KOPT-K1 (cell line): ENCODE data around the gene DAPK3.
A peak's percentile ranks its signal among the peaks of the same experiment; 100 is the strongest.
"Not testable (repeated sequence)": the region's sequence is repeated elsewhere in the genome, so short reads cannot be mapped to it uniquely, and the experiment has no call there.

Source experiments
- H3K27ac ChIP-seq: fragments of 200-600 bp; sonication (generic); 2 replicates; pipeline ENCODE4 v1.5.1; 2016; ENCODE audit warnings: antibody characterized with exemption, mild to moderate bottlenecking, low read depth, low read length; ENCODE audit not compliant: poor library complexity, severe bottlenecking
- H3K36me3 ChIP-seq: fragments of 200-600 bp; sonication (generic); 2 replicates; pipeline ENCODE4 v1.5.1; 2017; ENCODE audit warnings: antibody characterized with exemption, mild to moderate bottlenecking, low read length, moderate library complexity; ENCODE audit not compliant: insufficient read depth
- H3K9me3 ChIP-seq: fragments of 200-600 bp; sonication (generic); 2 replicates; pipeline ENCODE4 v1.5.1; 2017; ENCODE audit warnings: antibody characterized with exemption, low read length, mild to moderate bottlenecking; ENCODE audit not compliant: insufficient read depth, poor library complexity, severe bottlenecking

Gene DAPK3

DNA sequence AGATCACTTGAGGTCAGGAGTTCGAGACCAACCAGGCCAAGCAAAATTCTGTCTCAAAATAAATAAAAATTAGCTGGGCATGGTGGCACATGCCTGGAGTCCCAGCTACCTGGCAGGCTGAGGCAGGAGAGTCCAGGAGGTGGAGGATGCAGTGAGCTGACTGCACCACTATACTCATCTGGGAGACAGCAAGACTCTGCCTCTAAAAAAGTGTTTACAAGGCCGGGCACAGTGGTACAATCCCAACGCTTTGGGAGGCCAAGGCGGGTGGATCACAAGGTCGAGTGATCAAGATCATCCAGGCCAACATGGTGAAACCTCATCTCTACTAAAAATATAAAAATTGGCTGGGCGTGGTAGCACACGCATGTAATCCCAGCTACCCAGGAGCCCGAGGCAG, 4.2 kb upstream of the DAPK3 start:
- no peak overlapping the region for H3K27ac ChIP-seq
- peaks cover 53% of the 10 kb centered on the region for H3K36me3 ChIP-seq
- no peaks in the 10 kb centered on the region for H3K9me3 ChIP-seq

DNA sequence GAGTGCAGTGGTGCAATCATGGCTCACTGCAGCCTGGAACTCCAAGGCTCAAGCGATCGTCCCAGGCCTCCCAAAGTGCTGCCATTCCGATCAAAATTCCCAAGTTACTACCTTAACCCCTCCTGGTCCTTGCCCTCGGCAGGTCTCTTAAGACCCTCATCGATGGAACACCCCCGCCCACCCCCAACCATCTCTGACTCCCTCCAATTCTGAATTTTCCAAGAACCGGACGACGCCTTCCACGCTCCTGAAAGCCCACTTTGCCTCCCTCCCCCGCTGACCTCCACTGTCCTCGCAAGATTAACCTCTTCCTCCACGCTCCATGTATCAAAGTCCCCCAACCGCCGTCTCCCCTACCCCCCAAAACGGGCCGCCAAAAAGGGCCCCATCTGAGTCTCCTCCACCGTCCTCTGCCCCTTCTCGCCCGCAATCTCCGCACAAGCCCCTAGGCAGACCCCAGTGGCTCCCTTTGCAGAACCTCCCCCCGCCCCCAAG, 539 bp downstream of the DAPK3 start:
- no peaks in the 10 kb centered on the region for H3K9me3 ChIP-seq
- H3K27ac ChIP-seq: peak overlapping the region; percentile 63
- H3K36me3 ChIP-seq: peaks cover 46% of the 10 kb centered on the region

DNA sequence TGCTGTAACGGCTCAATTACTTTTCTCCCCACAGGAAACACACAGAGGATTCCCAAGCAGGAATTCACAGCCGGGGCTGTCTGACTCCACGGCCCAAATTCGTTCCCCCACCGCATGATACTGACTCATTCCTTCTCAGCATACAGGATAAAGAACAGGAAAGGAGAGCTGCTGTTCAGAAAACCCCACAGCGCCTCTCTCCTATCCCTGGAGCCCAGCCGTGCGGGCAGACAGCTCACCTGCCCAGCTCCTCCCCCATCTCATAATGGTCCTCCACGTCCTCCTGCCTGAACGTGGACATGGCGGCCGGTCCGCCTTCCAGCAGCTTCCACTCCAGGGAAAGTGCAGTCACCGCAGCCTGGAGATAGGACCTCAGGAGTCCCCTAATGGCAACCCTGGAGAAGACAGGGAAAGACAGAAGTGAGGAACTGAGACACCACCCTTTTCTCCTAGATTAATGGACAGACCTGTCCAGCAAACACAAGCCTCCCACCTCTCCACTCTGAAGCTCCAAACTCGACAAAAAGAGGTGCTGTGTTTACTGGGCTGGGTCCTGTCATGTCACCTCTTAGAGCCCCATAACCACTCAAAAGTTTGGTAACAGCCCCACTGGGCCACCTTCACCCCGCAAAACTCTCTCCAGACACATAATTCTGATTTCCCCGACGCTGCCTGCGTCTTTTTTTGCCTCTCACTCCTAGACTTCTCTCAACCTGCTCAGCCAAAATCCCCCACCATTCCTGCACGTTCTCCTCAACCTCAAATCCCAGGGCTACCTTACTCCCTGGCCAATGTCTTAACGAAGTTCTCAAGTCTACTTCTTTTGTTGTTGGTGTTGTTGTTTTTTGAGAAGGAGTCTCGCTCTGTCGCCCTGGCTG, 1.2 kb downstream of the DAPK3 start:
- H3K9me3 ChIP-seq: no peaks in the 10 kb centered on the region
- peak overlapping the region; percentile 63 for H3K27ac ChIP-seq
- H3K36me3 ChIP-seq: peaks cover 40% of the 10 kb centered on the region; the same call in 1 of the 2 replicates

DNA sequence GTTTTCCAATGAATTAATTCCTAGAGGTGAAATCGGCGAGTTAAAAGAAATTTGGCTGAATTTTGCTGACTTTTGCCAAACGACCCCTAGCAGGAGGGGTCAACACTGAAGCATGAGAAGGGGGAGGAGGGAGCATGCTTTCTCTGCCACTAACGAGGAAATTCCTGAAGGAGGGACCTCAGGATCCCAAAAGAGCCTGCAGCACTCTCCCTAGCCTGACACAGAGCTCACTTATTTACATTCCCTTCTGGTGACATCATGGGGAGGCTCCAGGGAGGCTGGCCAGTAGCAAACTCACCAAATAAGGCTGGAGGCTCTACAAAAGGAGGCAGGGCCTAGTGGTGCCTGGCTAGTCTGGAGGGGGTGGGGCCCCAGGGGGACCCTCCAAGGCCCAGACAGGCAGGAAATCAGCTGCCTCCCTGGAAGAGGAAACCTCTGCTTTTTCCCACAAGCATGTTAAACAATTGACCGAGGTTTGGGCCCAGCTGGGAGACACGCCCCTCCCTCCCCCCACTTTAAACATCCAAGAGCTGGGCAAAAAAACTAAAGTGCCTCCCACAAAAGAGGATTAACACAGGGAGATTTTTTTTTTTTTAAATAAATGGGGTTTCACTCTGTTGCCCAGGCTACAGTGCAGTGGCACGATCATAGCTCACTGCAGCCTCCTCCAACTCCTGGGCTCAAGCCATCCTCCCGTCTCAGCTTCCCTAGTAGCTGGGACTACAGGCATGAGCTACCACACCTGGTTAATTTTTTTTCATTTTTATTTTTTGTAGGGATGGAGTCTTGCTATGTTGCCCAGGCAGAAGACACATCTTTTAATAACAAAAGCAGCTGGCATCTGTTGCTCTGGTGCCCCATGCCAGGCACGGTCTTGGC, 2.1 kb downstream of the DAPK3 start:
- H3K36me3 ChIP-seq: peaks cover 45% of the 10 kb centered on the region
- H3K9me3 ChIP-seq: no peaks in the 10 kb centered on the region
- no peak overlapping the region for H3K27ac ChIP-seq

DNA sequence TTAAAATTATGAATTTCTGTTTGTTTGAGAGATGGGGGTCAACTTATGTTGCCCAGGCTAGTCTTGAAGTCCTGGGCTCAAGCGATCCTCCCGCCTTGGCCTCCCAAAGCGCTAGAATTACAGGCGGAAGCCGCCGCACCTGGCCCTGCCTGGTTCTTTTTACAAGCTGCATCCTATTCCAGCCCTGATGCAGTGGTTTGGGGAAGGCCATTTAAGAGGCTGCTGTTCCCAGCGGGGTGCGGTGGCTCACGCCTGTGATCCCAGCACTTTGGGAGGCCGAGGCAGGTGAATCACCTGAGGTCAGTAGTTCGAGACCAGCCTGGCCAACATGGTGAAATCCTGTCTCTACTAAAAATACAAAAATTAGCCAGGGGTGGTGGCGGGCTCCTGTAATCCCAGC, 2.9 kb downstream of the DAPK3 start:
- H3K9me3 ChIP-seq, H3K27ac ChIP-seq: not testable (repeated sequence)
- H3K36me3 ChIP-seq: peaks cover 53% of the 10 kb centered on the region

DNA sequence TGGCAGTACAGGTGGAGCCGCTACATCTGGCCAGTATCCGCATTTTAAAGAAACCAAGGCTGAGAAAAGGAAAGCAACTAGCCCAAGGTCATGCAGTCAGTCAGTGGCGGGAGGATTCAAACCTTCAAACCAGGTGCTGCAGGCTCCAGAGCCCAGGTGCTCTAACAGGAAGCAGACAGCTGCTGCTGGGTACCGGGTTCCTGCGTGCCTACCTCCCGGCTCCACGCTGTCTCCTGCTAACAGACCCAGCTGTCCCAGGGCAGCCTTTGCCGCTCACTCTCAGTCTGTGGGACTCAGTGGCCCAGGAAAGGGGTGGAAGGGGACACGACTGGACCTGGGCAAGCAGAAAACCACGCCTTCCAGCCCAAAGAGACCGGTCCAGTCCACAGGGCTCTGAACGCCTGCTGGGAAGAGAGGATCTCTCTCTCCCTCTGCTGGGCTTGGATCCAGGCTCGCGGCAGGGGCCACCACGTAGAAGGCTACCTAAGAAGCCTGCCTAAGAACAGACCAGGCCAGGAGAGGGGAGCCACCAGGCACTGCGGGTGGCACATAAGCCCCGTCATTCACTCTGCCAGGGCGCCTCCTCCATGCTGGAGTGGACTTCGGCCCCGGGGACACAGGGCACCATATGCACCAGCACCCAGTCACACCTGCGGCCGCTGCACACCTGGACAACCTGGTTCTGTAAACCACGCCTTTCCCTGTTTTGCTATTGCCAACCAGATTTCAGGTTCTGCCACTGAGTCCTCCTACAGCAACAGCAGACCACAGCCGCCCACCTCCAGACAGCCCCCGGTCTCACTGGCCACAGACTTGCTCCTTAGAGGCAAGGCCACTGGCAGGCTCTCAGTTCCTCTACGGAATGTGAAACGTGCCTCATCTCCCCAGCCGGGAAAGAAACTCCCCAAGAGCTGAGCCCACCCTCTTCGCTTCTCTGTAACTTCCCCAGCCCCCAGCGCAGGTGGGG, 4.6 kb downstream of the DAPK3 start:
- peaks cover 69% of the 10 kb centered on the region for H3K36me3 ChIP-seq
- H3K27ac ChIP-seq: no peak overlapping the region
- H3K9me3 ChIP-seq: no peaks in the 10 kb centered on the region

DNA sequence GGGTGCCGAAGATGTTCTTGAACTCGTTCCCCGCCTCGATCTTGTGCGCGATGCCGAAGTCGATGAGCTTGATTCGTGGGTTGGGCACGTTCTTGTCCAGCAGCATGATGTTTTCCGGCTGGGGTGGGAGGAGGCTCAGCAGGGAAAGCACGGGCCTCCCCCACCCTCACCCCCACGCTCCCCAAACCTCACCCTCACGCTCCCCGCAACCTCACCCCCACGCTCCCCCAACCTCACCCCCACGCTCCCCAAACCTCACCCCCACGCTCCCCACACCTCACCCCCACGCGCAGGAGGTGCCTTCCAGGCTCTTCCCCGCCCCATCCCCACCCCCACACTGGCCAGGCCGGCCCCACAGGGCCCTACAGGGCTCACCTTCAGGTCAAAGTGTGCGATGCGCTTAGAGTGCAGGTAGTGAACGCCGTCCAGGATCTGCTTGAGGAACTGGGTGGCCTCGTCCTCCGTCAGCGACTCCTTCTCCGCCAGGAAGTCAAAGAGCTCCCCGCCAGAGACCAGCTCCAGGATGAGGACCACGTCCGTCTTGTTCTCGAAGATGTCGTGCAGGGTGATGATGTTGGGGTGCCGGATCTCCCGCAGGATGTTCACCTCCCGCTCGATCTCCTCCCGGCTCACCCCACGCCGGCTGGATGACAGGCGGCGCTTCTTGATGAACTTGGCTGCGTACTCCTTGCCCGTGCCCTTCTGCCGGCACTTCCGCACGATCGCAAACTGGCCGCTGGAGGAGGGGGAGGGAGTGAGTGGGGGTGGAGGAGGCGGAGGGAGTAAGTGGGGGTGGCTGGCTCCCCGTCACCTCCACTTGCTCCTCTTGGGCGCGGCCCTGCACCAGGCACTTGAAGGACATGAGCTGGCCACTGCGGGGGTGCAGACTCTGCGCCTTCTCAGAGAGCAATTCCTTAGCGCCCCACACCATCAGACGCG, 6.4 kb downstream of the DAPK3 start:
- peaks cover 85% of the 10 kb centered on the region for H3K36me3 ChIP-seq

DNA sequence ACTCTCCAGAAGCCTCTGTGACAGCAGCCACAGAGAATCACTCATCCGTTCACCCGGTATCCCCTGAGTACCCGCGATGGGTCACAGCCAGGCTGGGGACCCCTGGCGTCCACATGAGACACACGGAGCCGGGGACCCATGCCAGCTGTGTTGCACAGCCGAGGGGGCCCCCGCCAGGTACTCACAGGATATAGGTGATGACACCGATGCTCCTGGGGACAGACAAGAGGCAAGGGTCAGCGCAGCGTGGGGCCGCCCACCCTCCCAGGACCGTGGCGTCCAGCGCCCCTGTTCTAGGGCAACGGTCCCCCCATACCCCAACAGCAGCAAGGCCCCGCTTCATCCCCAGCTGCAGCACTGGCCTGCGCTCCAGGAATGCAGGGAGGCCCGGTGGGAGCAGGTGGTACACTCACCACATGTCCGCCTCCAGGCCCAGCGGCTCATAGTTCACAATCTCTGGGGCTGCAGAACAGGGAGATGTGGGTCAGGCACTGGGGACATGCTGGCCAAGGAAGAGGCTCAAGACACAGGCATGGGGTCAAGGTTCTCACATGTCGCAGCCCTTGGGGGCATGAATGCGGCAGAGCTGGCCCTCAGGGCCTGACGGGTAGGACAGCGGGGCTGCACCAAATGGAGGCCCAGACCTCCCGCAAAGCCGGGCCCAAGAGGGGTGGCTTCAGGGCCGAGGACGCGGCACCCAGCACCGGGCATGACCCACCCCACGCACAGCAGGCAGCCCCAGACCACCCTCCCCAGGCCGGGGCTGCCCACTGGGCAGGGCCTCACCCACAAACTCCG, 7.2 kb downstream of the DAPK3 start:
- H3K9me3 ChIP-seq: no peaks in the 10 kb centered on the region
- H3K27ac ChIP-seq: no peak overlapping the region
- peaks cover 85% of the 10 kb centered on the region for H3K36me3 ChIP-seq

More for the DNA sequence above, 6.4 kb downstream of the DAPK3 start:
- H3K27ac ChIP-seq: no peak overlapping the region
- H3K9me3 ChIP-seq: no peaks in the 10 kb centered on the region

DNA sequence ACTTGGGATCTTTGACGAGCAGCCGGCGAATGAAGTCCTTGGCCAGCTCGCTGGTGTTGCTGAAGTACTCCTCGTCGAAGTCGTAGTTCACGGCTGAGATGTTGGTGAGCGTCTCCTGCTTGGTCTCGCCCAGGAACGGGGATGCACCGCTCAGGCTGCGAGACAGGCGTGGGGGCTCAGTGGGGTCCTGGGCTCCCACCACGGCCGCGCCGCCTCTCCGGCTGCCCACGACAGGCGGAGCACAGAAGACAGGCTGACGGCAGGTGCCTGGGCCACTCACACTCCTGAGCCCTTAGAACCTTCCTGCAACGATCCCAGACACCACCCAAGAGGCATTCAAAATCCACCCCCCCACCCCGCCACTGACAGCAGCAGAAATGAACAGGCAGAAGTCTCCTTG, 9.9 kb downstream of the DAPK3 start:
- Histone ChIP-seq H3K36me3 (peaks cover 78% of the 10 kb centered on the region), H3K27ac (no peak overlapping the region), H3K9me3 (no peaks in the 10 kb centered on the region)

DNA sequence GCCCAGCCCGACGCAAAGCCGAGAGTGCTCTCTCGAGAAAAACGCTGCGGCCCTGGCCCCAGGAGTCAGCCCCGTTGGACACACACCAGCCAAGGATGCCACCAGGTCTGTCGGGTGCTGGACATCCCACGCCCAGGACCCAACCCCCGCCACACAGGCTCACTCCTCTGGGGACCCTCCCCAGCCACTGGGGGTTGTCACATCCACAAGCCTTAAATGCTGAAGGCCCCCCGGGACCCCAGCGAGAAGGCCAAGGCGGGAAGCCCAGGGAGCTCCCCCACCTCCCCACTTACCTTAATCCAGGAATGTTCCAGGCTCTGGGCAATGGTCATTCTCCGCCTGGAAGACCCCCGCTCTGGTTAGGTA, 11.2 kb downstream of the DAPK3 start:
- no peaks in the 10 kb centered on the region for H3K9me3 ChIP-seq
- no peak overlapping the region for H3K27ac ChIP-seq
- peaks cover 72% of the 10 kb centered on the region for H3K36me3 ChIP-seq

DNA sequence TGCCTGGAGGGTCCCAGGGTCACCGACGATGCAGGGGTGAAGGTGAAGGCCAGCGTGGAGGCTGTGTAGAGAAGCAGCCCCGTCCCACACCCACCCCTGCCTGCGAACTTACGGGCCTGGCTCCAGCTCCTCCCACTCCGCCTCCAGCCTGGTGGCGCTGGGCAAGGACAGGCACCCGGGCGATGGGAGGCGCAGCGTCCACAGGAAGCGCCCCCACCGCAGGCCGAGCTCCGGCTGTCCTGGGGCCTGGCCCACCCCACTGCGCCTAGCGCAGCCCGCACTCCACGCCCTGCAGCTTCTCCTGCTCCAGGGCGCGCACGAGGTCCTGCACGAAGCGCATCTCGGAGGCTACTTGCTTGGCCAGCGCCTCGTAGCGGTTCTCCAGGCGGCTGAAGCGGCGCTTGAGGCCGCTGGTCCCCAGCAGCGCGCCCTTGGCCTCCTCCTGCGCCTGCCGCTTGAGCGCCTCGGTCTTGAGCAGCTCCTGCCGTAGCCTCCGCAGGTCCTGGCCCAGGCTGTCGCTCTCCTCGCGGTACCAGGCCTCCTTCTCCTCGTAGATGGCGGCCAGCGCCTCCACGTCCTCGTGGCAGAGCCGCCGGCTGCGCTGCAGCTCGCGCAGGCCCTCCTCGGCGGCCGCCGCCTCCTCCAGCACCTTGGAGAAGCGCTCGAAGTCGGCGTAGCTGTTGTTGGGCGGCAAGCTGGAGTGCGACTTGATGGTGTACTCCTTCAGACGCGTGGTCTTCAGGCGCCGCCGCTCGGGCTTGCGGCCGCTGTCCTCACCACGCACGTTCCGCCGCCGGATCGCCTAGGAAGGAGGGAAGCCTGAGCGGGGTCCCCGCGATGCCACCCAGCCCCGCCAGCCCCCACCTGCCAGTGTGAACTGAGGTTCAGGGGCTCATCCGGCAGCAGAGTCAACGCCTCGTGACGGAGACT, 11.8 kb downstream of the DAPK3 start:
- H3K9me3 ChIP-seq: no peaks in the 10 kb centered on the region
- no peak overlapping the region for H3K27ac ChIP-seq
- H3K36me3 ChIP-seq: peaks cover 70% of the 10 kb centered on the region

DNA sequence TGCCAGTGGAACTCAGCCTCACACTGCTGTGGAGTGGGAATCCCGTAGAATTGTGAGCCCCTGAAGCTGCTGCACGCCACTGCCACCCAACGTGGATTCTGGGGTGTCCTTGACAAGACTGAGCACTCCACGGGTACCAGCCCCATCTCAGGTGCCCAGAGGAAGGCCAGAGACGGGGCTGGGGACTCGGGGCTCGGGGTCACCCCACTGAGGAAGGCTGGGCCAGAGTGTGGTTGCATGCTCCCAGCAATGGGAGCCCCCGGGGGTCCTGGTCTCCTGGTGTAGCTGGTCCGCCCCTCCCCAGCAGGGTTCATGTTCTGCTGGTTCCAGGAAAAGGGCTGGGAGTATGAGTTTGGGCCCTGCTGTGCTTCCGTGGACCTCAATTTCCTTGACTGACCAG, 15.2 kb downstream of the DAPK3 start:
- Histone ChIP-seq H3K27ac (no peak overlapping the region), H3K9me3 (no peaks in the 10 kb centered on the region), H3K36me3 (peaks cover 37% of the 10 kb centered on the region)
